Vagina (tissue), 2 donors: Measurements from ENCODE around the gene SPSB2.

Experiments
- POLR2A ChIP-seq, 2 donors: fragments of 450-650 bp; IDR thresholded peaks; one replicate each; pipeline ENCODE4 v1.6.1; 2017; ENCODE audit warnings: antibody characterized with exemption in 2 of 2, mild to moderate bottlenecking in 2 of 2, moderate library complexity in 2 of 2
- POLR2AphosphoS5 ChIP-seq, 2 donors: sonication (generic); formaldehyde crosslinking; IDR thresholded peaks; one replicate each; pipeline ENCODE4 v1.9.0; 2017; ENCODE audit warnings: antibody characterized with exemption in 2 of 2, mild to moderate bottlenecking in 2 of 2, low read depth in 1 of 2; ENCODE audit not compliant: insufficient read depth in 1 of 2
- TF ChIP-seq, protein P1 (sequence below), 3 experiments: fragments of 450-650 bp in 2 of 3; fragments of 200-600 bp in 1 of 3; sonication (generic) in 1 of 3; IDR thresholded peaks; one replicate each; pipeline ENCODE4 v1.5.1; 2017 to 2019; ENCODE audit warnings: antibody characterized with exemption in 3 of 3, mild to moderate bottlenecking in 2 of 3, moderate library complexity in 2 of 3

DNA sequence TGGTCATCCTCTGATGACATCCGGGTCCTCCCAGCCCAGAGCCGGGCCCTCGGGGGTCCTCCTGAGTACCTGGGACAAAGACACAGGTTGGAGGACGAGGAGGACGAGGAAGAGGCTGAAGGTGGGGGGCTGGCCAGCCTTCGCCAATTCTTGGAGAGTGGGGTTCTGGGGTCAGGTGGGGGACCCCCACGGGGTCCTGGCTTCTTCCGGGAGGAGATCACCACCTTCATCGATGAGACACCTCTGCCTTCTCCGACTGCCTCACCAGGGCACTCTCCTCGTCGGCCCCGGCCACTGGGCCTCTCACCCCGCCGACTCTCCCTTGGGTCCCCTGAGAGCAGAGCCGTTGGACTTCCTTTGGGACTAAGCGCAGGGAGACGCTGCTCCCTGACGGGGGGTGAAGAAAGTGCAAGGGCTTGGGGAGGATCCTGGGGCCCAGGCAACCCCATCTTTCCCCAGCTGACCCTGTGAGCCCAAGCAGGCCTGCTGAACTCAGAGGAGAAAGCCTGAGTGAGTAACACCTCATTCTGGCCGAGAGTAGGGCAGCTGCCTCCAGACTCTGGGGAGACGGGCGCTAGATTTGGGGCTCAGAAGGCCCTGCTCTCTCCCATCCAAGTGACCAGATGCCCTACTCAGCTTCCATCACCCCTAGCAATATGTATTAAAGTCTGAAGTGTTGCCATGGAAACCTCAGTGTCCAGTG is 46.2 kb downstream of the SPSB2 start:
- TF ChIP-seq, protein P1, sequence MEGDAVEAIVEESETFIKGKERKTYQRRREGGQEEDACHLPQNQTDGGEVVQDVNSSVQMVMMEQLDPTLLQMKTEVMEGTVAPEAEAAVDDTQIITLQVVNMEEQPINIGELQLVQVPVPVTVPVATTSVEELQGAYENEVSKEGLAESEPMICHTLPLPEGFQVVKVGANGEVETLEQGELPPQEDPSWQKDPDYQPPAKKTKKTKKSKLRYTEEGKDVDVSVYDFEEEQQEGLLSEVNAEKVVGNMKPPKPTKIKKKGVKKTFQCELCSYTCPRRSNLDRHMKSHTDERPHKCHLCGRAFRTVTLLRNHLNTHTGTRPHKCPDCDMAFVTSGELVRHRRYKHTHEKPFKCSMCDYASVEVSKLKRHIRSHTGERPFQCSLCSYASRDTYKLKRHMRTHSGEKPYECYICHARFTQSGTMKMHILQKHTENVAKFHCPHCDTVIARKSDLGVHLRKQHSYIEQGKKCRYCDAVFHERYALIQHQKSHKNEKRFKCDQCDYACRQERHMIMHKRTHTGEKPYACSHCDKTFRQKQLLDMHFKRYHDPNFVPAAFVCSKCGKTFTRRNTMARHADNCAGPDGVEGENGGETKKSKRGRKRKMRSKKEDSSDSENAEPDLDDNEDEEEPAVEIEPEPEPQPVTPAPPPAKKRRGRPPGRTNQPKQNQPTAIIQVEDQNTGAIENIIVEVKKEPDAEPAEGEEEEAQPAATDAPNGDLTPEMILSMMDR (IDR thresholded peaks at IDR 0.05): no peak
- no peak for TF ChIP-seq POLR2AphosphoS5 (IDR thresholded peaks at IDR 0.05; ENCODE audit: insufficient read depth in 1 of 2, low read depth in 1 of 2)
- TF ChIP-seq POLR2A (IDR thresholded peaks at IDR 0.05): no peak
